SH-SY5Y (cell line): ENCODE results near the gene BET1L.

Experiments
- GATA2 ChIP-seq: IDR thresholded peaks from 2 replicates; pipeline ENCODE4 v1.6.1; 2011; ENCODE audit warnings: mild to moderate bottlenecking, low read depth, low read length
- GATA3 ChIP-seq: IDR thresholded peaks from 2 replicates; pipeline ENCODE4 v1.6.1; 2011; ENCODE audit warnings: low read depth, mild to moderate bottlenecking, low read length, moderate library complexity

DNA sequence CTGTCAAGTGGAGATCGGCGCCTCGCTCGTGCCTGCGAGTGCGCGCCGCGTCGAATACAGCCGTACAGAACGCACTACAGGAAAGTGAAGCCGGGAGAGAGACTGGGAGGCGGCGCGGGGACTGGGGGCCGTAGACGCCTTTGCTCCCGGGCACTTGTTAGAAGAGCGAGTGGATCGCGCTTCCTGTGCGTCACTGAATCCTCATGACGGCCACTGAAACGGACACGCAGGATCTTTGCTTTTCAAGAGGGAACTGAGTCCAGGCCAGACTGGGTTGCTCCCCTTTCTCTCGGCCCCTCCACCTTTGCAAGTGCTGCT is 623 bp upstream of the BET1L start:
- TF ChIP-seq GATA2: no peak
- TF ChIP-seq GATA3: no peak
